ENCODE data around the gene MIXL1. TPM values are rescaled to one million over a fixed set of nuclear protein-coding genes. Genes with fewer than 3 reads are reported as not detected.
"Not testable (repeated sequence)": the region's sequence is repeated elsewhere in the genome, so short reads cannot be mapped to it uniquely, and the experiment has no call there.

Gene MIXL1
- total RNA-seq, 1 experiment from 2014 or later: not detected

DNA sequence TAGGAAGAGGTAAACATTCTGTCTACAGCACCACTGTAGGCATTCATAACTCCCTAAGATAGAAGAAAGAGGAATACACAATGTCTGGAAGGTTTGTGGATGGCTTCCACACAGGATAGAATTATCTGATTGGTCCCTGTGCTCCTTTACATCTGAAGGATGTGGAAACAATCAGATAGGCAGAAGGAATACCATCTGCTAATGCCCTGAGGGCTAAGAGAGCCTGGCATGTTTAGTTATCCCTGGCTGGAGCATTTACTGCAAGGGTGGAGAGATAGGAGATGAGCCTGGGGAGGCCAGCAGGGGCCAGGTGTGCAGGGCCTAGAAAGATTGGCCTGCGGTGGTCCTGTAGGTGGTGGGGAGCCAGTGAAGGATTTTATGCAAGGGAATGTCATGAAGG lies 28.3 kb upstream of the MIXL1 start:
- intact Hi-C loops (cut with micrococcal nuclease; ENCODE audit: unreplicated experiment): no loop called here
- no TSS peak for BruUV-seq (replicated peaks)
- no peak overlapping the region for H3K4me3 Mint-ChIP-seq (ENCODE audit: low read depth, unreplicated experiment)
- no peaks in the 10 kb centered on the region for H3K27me3 Mint-ChIP-seq (ENCODE audit: unreplicated experiment)
- H3K4me1 Mint-ChIP-seq (ENCODE audit: low read depth, unreplicated experiment): peaks cover 9% of the 10 kb centered on the region
- no peaks in the 10 kb centered on the region for H3K9me3 Mint-ChIP-seq (ENCODE audit: low read depth, unreplicated experiment)
- TF ChIP-seq, protein P1, sequence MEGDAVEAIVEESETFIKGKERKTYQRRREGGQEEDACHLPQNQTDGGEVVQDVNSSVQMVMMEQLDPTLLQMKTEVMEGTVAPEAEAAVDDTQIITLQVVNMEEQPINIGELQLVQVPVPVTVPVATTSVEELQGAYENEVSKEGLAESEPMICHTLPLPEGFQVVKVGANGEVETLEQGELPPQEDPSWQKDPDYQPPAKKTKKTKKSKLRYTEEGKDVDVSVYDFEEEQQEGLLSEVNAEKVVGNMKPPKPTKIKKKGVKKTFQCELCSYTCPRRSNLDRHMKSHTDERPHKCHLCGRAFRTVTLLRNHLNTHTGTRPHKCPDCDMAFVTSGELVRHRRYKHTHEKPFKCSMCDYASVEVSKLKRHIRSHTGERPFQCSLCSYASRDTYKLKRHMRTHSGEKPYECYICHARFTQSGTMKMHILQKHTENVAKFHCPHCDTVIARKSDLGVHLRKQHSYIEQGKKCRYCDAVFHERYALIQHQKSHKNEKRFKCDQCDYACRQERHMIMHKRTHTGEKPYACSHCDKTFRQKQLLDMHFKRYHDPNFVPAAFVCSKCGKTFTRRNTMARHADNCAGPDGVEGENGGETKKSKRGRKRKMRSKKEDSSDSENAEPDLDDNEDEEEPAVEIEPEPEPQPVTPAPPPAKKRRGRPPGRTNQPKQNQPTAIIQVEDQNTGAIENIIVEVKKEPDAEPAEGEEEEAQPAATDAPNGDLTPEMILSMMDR (IDR thresholded peaks at IDR 0.05; ENCODE audit: unreplicated experiment): no peak
- no peaks in the 10 kb centered on the region for H3K36me3 Mint-ChIP-seq (ENCODE audit: insufficient read depth, unreplicated experiment)
- CTCF ChIA-PET: interaction anchor here (1.2 kb wide), 1 partner anchor 69 kb away, joined by 5 read pairs; no protein-coding TSS in a partner anchor
- DNase-seq: no peak
- H3K27ac Mint-ChIP-seq (ENCODE audit: unreplicated experiment): no peak overlapping the region

DNA sequence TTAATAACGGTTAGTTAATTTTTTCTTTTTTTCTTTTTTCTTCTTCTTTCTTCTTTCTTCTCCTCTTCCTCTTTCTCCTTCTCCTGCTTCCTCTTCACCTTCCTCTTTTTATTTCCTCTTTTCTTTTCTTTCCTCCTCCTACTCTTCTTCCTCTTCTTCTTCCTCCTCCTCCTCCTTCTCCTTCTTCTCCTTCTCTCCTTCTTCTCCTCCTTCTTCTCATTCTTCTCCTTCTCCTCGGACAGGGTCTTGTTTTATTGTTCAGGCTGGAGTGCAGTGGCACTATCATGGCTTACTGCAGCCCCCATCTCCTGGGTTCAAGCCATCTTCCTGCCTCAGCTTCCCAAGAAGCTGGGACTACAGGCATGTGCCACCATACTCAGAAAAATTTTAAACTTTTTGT lies 23.5 kb upstream of the MIXL1 start:
- BruUV-seq (replicated peaks): no TSS peak
- H3K4me3 Mint-ChIP-seq (ENCODE audit: low read depth, unreplicated experiment): no peak overlapping the region
- no peak overlapping the region for H3K27ac Mint-ChIP-seq (ENCODE audit: unreplicated experiment)
- no peaks in the 10 kb centered on the region for H3K36me3 Mint-ChIP-seq (ENCODE audit: insufficient read depth, unreplicated experiment)
- no peak for DNase-seq
- H3K9me3 Mint-ChIP-seq (ENCODE audit: low read depth, unreplicated experiment): no peaks in the 10 kb centered on the region
- H3K4me1 Mint-ChIP-seq (ENCODE audit: low read depth, unreplicated experiment): peaks cover 7% of the 10 kb centered on the region
- intact Hi-C loops (cut with micrococcal nuclease; ENCODE audit: unreplicated experiment): loop anchor here (10.0 kb wide), 1 partner anchor 135 kb away; no protein-coding TSS in a partner anchor
- no peaks in the 10 kb centered on the region for H3K27me3 Mint-ChIP-seq (ENCODE audit: unreplicated experiment)
- TF ChIP-seq, protein P1 (IDR thresholded peaks at IDR 0.05; ENCODE audit: unreplicated experiment): no peak
- CTCF ChIA-PET: interaction anchor here (1.5 kb wide), 1 partner anchor 75 kb away, joined by 8 read pairs; no protein-coding TSS in a partner anchor

DNA sequence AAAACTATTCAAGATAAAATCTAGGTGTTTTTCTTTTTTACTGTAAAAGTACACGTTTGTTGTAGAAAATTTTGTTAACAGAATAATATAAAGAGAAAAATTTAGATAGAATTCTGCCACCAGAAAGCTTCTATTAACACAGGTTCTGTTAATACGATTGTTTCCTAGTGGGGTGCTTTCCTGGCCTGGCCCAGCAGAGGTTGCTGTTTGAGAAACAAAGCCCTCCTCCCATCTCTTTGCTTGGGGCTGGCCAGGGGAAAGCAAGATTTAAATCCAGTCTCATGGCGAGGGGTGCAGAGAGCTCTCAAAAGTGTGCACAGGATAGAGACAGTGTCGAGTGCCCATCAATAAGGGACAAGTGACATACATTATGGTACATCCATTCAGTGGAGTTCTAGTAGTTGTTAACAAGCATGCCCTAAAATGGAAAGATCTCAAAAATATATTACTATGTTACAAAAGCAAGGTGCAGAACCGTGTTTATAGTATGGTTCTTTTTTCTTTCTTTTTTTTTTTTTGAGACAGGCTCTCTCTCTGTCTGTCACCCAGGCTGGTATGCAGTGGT lies 22.4 kb upstream of the MIXL1 start:
- peak; percentile 19 for DNase-seq
- no TSS peak for BruUV-seq (replicated peaks)
- H3K27me3 Mint-ChIP-seq (ENCODE audit: unreplicated experiment): no peaks in the 10 kb centered on the region
- no peaks in the 10 kb centered on the region for H3K9me3 Mint-ChIP-seq (ENCODE audit: low read depth, unreplicated experiment)
- no peak overlapping the region for H3K4me3 Mint-ChIP-seq (ENCODE audit: low read depth, unreplicated experiment)
- H3K4me1 Mint-ChIP-seq (ENCODE audit: low read depth, unreplicated experiment): no peaks in the 10 kb centered on the region
- CTCF ChIA-PET: interaction anchor here (0.6 to 1.5 kb wide), 3 partner anchors 61 to 132 kb away, joined by 4 to 8 read pairs (median 4); no protein-coding TSS in a partner anchor
- TF ChIP-seq, protein P1 (IDR thresholded peaks at IDR 0.05; ENCODE audit: unreplicated experiment): peak; percentile 9
- H3K27ac Mint-ChIP-seq (ENCODE audit: unreplicated experiment): no peak overlapping the region
- intact Hi-C loops (cut with micrococcal nuclease; ENCODE audit: unreplicated experiment): loop anchor here (10.0 kb wide), 1 partner anchor 134 kb away; no protein-coding TSS in a partner anchor
- H3K36me3 Mint-ChIP-seq (ENCODE audit: insufficient read depth, unreplicated experiment): no peaks in the 10 kb centered on the region

DNA sequence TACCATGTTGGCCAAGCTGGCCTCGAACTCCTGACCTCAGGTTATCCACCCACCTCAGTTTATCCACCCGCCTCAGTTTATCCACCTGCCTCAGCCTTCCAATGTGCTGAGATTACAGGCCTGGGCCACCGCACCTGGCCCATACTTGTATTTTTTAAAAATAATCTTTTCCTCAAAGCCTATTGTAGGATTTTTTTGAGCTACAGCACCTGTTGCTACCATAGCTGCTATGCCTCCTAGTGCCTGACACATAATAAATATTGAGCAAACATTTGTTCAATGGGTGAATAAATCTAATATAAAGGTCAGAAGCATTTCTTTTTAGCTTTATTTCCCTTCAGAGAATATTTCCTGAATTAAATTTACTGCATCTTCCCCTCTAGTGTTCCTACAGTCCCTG lies 21.2 kb upstream of the MIXL1 start:
- no peaks in the 10 kb centered on the region for H3K36me3 Mint-ChIP-seq (ENCODE audit: insufficient read depth, unreplicated experiment)
- intact Hi-C loops (cut with micrococcal nuclease; ENCODE audit: unreplicated experiment): loop anchor here (10.0 kb wide), 1 partner anchor 133 kb away; no protein-coding TSS in a partner anchor
- H3K9me3 Mint-ChIP-seq (ENCODE audit: low read depth, unreplicated experiment): no peaks in the 10 kb centered on the region
- H3K4me1 Mint-ChIP-seq (ENCODE audit: low read depth, unreplicated experiment): no peaks in the 10 kb centered on the region
- H3K27ac Mint-ChIP-seq (ENCODE audit: unreplicated experiment): no peak overlapping the region
- no peak overlapping the region for H3K4me3 Mint-ChIP-seq (ENCODE audit: low read depth, unreplicated experiment)
- CTCF ChIA-PET: no interaction called here
- H3K27me3 Mint-ChIP-seq (ENCODE audit: unreplicated experiment): peaks cover 11% of the 10 kb centered on the region
- no peak for DNase-seq
- TF ChIP-seq, protein P1 (IDR thresholded peaks at IDR 0.05; ENCODE audit: unreplicated experiment): no peak
- no TSS peak for BruUV-seq (replicated peaks)

DNA sequence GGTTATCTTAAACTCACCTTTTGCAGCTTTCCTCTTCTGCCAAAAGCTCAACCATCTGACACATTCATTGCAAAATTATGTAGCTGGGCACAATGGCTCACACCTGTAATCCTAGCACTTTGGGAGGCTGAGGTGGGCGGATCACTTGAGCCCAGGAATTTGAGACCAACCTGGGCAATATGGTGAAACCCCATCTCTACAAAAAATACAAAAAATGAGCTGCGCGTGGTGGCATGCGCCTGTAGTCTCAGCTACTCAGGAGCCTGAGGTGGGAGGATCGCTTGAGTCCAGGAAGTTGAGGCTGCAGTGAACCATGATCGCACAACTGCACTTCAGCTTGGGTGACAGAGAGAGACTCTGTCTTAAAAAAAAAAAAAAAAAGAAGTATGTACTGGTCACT lies 20.8 kb upstream of the MIXL1 start:
- DNase-seq; H3K9me3 Mint-ChIP-seq (ENCODE audit: low read depth, unreplicated experiment); H3K36me3 Mint-ChIP-seq (ENCODE audit: insufficient read depth, unreplicated experiment); H3K4me3 Mint-ChIP-seq (ENCODE audit: low read depth, unreplicated experiment); H3K4me1 Mint-ChIP-seq (ENCODE audit: low read depth, unreplicated experiment); H3K27ac Mint-ChIP-seq (ENCODE audit: unreplicated experiment); CTCF ChIA-PET; BruUV-seq (replicated peaks): not testable (repeated sequence)
- intact Hi-C loops (cut with micrococcal nuclease; ENCODE audit: unreplicated experiment): loop anchor here (10.0 kb wide), 1 partner anchor 132 kb away; no protein-coding TSS in a partner anchor
- peaks cover 12% of the 10 kb centered on the region for H3K27me3 Mint-ChIP-seq (ENCODE audit: unreplicated experiment)

All from Calu3 (cell line).